ENCODE data around the gene ZCWPW2.

ZCWPW2 gene

GRCh38 chr3:28349469-28350000, 1.0 kb downstream of the ZCWPW2 start:
- peak overlapping the region; percentile 96 for H3K4me3 ChIP-seq (ENCODE audit: low read length)
- H3K4me2 ChIP-seq (ENCODE audit: low read length), result peak overlapping the region; percentile 86
- H3K27ac ChIP-seq (ENCODE audit: low read depth, low read length), result peak overlapping the region; percentile 55
- TF ChIP-seq, protein P1, sequence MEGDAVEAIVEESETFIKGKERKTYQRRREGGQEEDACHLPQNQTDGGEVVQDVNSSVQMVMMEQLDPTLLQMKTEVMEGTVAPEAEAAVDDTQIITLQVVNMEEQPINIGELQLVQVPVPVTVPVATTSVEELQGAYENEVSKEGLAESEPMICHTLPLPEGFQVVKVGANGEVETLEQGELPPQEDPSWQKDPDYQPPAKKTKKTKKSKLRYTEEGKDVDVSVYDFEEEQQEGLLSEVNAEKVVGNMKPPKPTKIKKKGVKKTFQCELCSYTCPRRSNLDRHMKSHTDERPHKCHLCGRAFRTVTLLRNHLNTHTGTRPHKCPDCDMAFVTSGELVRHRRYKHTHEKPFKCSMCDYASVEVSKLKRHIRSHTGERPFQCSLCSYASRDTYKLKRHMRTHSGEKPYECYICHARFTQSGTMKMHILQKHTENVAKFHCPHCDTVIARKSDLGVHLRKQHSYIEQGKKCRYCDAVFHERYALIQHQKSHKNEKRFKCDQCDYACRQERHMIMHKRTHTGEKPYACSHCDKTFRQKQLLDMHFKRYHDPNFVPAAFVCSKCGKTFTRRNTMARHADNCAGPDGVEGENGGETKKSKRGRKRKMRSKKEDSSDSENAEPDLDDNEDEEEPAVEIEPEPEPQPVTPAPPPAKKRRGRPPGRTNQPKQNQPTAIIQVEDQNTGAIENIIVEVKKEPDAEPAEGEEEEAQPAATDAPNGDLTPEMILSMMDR (IDR thresholded peaks at IDR 0.05; ENCODE audit: low read depth, low read length, poor library complexity, severe bottlenecking), result peak; percentile 13
- no peak for TF ChIP-seq EZH2phosphoT487 (IDR thresholded peaks at IDR 0.05; ENCODE audit: borderline replicate concordance, low read length)
- H3K79me2 ChIP-seq (ENCODE audit: control insufficient read depth, low read length), result peaks cover 44% of the 10 kb centered on the region
- H3F3A ChIP-seq (ENCODE audit: control insufficient read depth, insufficient read depth), result 0 out of 2 replicates have a peak, but pooled peaks cover 2% of the 10 kb centered on the region
- no peaks in the 10 kb centered on the region for H4K20me1 ChIP-seq (ENCODE audit: control insufficient read depth, insufficient read depth, low read depth, low read length)
- H3K4me1 ChIP-seq (ENCODE audit: control insufficient read depth, low read length), result peaks cover 37% of the 10 kb centered on the region
- peaks cover 2% of the 10 kb centered on the region; the same call in 1 of the 2 replicates for H3K36me3 ChIP-seq (ENCODE audit: control insufficient read depth, low read length)
- H3K27me3 ChIP-seq (ENCODE audit: control insufficient read depth, low read length), result no peaks in the 10 kb centered on the region
- no peaks in the 10 kb centered on the region for H3K9me3 ChIP-seq (ENCODE audit: control insufficient read depth, insufficient read depth, low read length)
- no peaks in the 10 kb centered on the region for H3K9me2 ChIP-seq (replicated peaks; ENCODE audit: control insufficient read depth, low read length)

DNA sequence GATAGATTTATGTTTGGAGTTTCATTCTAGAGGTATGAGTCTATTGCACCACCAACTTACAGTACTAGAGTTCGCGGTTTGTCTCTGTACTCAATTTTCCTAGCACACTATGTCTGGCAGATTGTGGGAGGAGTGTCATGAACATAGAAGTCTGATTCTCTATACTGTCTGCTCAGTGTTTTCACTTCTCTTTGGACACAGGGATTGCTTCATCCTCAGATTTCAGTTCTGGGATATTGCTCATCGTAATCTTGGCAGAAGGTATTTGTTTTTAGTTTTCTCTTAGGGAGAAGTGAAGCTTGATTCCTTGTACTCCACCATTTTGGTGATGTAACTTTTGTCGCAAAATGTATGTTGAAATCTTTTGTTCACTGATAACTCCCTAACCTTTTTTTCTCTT, 27.9 kb downstream of the ZCWPW2 start:
- no peak for TF ChIP-seq EZH2phosphoT487 (IDR thresholded peaks at IDR 0.05; ENCODE audit: borderline replicate concordance, low read length)
- TF ChIP-seq, protein P1 (IDR thresholded peaks at IDR 0.05; ENCODE audit: low read depth, low read length, poor library complexity, severe bottlenecking), result no peak
- H3K79me2 ChIP-seq (ENCODE audit: control insufficient read depth, low read length), result no peaks in the 10 kb centered on the region
- H3K27ac ChIP-seq (ENCODE audit: low read depth, low read length), result no peak overlapping the region
- no peaks in the 10 kb centered on the region for H4K20me1 ChIP-seq (ENCODE audit: control insufficient read depth, insufficient read depth, low read depth, low read length)
- no peaks in the 10 kb centered on the region for H3K36me3 ChIP-seq (ENCODE audit: control insufficient read depth, low read length)
- H3K27me3 ChIP-seq (ENCODE audit: control insufficient read depth, low read length), result no peaks in the 10 kb centered on the region
- no peaks in the 10 kb centered on the region for H3K9me2 ChIP-seq (replicated peaks; ENCODE audit: control insufficient read depth, low read length)
- H3K4me1 ChIP-seq (ENCODE audit: control insufficient read depth, low read length), result no peaks in the 10 kb centered on the region
- H3K9me3 ChIP-seq (ENCODE audit: control insufficient read depth, insufficient read depth, low read length), result no peaks in the 10 kb centered on the region
- H3F3A ChIP-seq (ENCODE audit: control insufficient read depth, insufficient read depth), result no peaks in the 10 kb centered on the region
- H3K4me3 ChIP-seq (ENCODE audit: low read length), result no peak overlapping the region
- no peak overlapping the region for H3K4me2 ChIP-seq (ENCODE audit: low read length)

- no peaks in the 10 kb centered on the region for H3K4me1 ChIP-seq (ENCODE audit: control insufficient read depth, low read length)
Measured at GRCh38 chr3:28386049-28386448, 37.5 kb downstream of the ZCWPW2 start.

More at GRCh38 chr3:28386049-28386448, 37.5 kb downstream of the ZCWPW2 start:
- no peaks in the 10 kb centered on the region for H3K9me3 ChIP-seq (ENCODE audit: control insufficient read depth, insufficient read depth, low read length)
- H3F3A ChIP-seq (ENCODE audit: control insufficient read depth, insufficient read depth), result no peaks in the 10 kb centered on the region
- TF ChIP-seq, protein P1 (IDR thresholded peaks at IDR 0.05; ENCODE audit: low read depth, low read length, poor library complexity, severe bottlenecking), result no peak
- no peak for TF ChIP-seq EZH2phosphoT487 (IDR thresholded peaks at IDR 0.05; ENCODE audit: borderline replicate concordance, low read length)
- no peak overlapping the region for H3K4me2 ChIP-seq (ENCODE audit: low read length)
- H3K36me3 ChIP-seq (ENCODE audit: control insufficient read depth, low read length), result no peaks in the 10 kb centered on the region
- no peaks in the 10 kb centered on the region for H3K27me3 ChIP-seq (ENCODE audit: control insufficient read depth, low read length)
- no peaks in the 10 kb centered on the region for H4K20me1 ChIP-seq (ENCODE audit: control insufficient read depth, insufficient read depth, low read depth, low read length)
- H3K9me2 ChIP-seq (replicated peaks; ENCODE audit: control insufficient read depth, low read length), result no peaks in the 10 kb centered on the region
- no peak overlapping the region for H3K27ac ChIP-seq (ENCODE audit: low read depth, low read length)
- no peak overlapping the region for H3K4me3 ChIP-seq (ENCODE audit: low read length)
- H3K79me2 ChIP-seq (ENCODE audit: control insufficient read depth, low read length), result no peaks in the 10 kb centered on the region
